WTC11 (cell line): ENCODE results near the gene MALSU1. TPM values are rescaled to one million over a fixed set of nuclear protein-coding genes. Genes with fewer than 3 reads are reported as not detected.

Experiments used
- ATAC-seq: fragments of 200-7000 bp; cut with Tn5 transposase; 2 replicates; pipeline ENCODE4 v1.10.0; 2021; ENCODE audit warnings: mild to moderate bottlenecking, moderate library complexity
- CTCF ChIA-PET: fragments of 300-600 bp; sonication (Branson Sonifier 250); formaldehyde crosslinking; loops from one replicate; lab custom pipeline; 2021; ENCODE audit warnings: antibody characterized with exemption; lab: Charles Lee
- POLR2A ChIA-PET: fragments of 350-600 bp; sonication (Branson Sonifier 250); formaldehyde crosslinking; loops from one replicate; lab custom pipeline; 2021; ENCODE audit warnings: antibody characterized with exemption; lab: Charles Lee
- DNase-seq: peaks from one replicate; pipeline ENCODE4 v3.0.0; 2021; ENCODE audit warnings: low spot score
- H3K27ac Mint-ChIP-seq: 2 replicates; pipeline ENCODE4 v1.8.0; 2021; ENCODE audit warnings: mixed read lengths
- H3K27me3 Mint-ChIP-seq: 2 replicates; pipeline ENCODE4 v1.8.0; 2021; ENCODE audit warnings: low read depth, mild to moderate bottlenecking, moderate library complexity, mixed read lengths
- H3K36me3 Mint-ChIP-seq: 2 replicates; pipeline ENCODE4 v1.8.0; 2021; ENCODE audit warnings: mixed read lengths
- H3K4me1 Mint-ChIP-seq: 2 replicates; pipeline ENCODE4 v1.8.0; 2022; ENCODE audit warnings: mixed read lengths
- H3K4me3 Mint-ChIP-seq: 2 replicates; pipeline ENCODE4 v1.8.0; 2021; ENCODE audit warnings: mild to moderate bottlenecking, moderate library complexity, mixed read lengths
- H3K9me3 Mint-ChIP-seq: 2 replicates; pipeline ENCODE4 v1.8.0; 2021; ENCODE audit warnings: mixed read lengths
- ATF1 ChIP-seq: sonication (generic); formaldehyde crosslinking; IDR thresholded peaks from 2 replicates; pipeline ENCODE4 v1.8.1; 2023; ENCODE audit warnings: mild to moderate bottlenecking, moderate library complexity, missing genetic modification reagents
- CREB1 ChIP-seq: sonication (generic); formaldehyde crosslinking; IDR thresholded peaks from 2 replicates; pipeline ENCODE4 v1.8.0; 2023; ENCODE audit warnings: mild to moderate bottlenecking, missing genetic modification reagents
- E2F4 ChIP-seq: sonication (generic); formaldehyde crosslinking; IDR thresholded peaks from 2 replicates; pipeline ENCODE4 v1.8.1; 2022; ENCODE audit warnings: low read depth, mild to moderate bottlenecking, moderate library complexity, missing genetic modification reagents, borderline replicate concordance
- FOXP1 ChIP-seq: sonication (generic); formaldehyde crosslinking; IDR thresholded peaks from 2 replicates; pipeline ENCODE4 v1.8.0; 2022; ENCODE audit warnings: missing genetic modification reagents, mild to moderate bottlenecking, moderate library complexity, borderline replicate concordance
- IRF2 ChIP-seq: sonication (generic); formaldehyde crosslinking; IDR thresholded peaks from 2 replicates; pipeline ENCODE4 v1.8.0; 2022; ENCODE audit warnings: low read depth, missing genetic modification reagents, borderline replicate concordance
- NR2C2 ChIP-seq: sonication (generic); formaldehyde crosslinking; IDR thresholded peaks from 2 replicates; pipeline ENCODE4 v1.8.0; 2022; ENCODE audit warnings: mild to moderate bottlenecking, missing genetic modification reagents
- RORB ChIP-seq: fragments of 250-450 bp; sonication (Bioruptor Pico); IDR thresholded peaks from 2 replicates; pipeline ENCODE4 v1.9.0; 2021; ENCODE audit warnings: mild to moderate bottlenecking
- SMAD3 ChIP-seq: sonication (generic); formaldehyde crosslinking; IDR thresholded peaks from 2 replicates; pipeline ENCODE4 v1.8.0; 2022; ENCODE audit warnings: missing genetic modification reagents, mild to moderate bottlenecking, borderline replicate concordance
- SMAD4 ChIP-seq: sonication (generic); formaldehyde crosslinking; IDR thresholded peaks from 2 replicates; pipeline ENCODE4 v1.8.0; 2022; ENCODE audit warnings: mild to moderate bottlenecking, missing genetic modification reagents
- SP1 ChIP-seq: sonication (generic); formaldehyde crosslinking; conservative IDR thresholded peaks from 2 replicates; pipeline ENCODE4 v1.8.1; 2022; ENCODE audit warnings: missing genetic modification reagents
- STAT6 ChIP-seq: sonication (generic); formaldehyde crosslinking; conservative IDR thresholded peaks from 2 replicates; pipeline ENCODE4 v1.8.1; 2023; ENCODE audit warnings: mild to moderate bottlenecking, low read depth, missing genetic modification reagents, moderate library complexity
- USF1 ChIP-seq: sonication (generic); formaldehyde crosslinking; IDR thresholded peaks from 2 replicates; pipeline ENCODE4 v1.8.0; 2022; ENCODE audit warnings: mild to moderate bottlenecking, missing genetic modification reagents
- ZNF121 ChIP-seq: sonication (generic); formaldehyde crosslinking; IDR thresholded peaks from 2 replicates; pipeline ENCODE4 v1.8.0; 2023; ENCODE audit warnings: missing genetic modification reagents
- ZNF138 ChIP-seq: sonication (generic); formaldehyde crosslinking; conservative IDR thresholded peaks from 2 replicates; pipeline ENCODE4 v1.8.1; 2022; ENCODE audit warnings: mild to moderate bottlenecking, moderate library complexity, missing genetic modification reagents
- ZNF263 ChIP-seq: sonication (generic); formaldehyde crosslinking; IDR thresholded peaks from 2 replicates; pipeline ENCODE4 v1.8.1; 2022; ENCODE audit warnings: low read depth, mild to moderate bottlenecking, moderate library complexity, missing genetic modification reagents
- ZNF281 ChIP-seq: sonication (generic); formaldehyde crosslinking; IDR thresholded peaks from 2 replicates; pipeline ENCODE4 v1.8.0; 2023; ENCODE audit warnings: mild to moderate bottlenecking, missing genetic modification reagents
- ZNF512 ChIP-seq: sonication (generic); formaldehyde crosslinking; IDR thresholded peaks from 2 replicates; pipeline ENCODE4 v1.8.1; 2022; ENCODE audit warnings: missing genetic modification reagents, borderline replicate concordance
- total RNA-seq: library from RNA; stranded (reverse); gene quantifications from 3 replicates; pipeline ENCODE4 v1.2.3, GENCODE V29; 2021

Gene MALSU1
- total RNA-seq, 1 experiment from 2014 or later = 81.5 TPM

GRCh38 chr7:23357190-23358093 is 58.3 kb downstream of the MALSU1 start:
- Mint-ChIP-seq H3K27ac (peak overlapping the region; percentile 67), H3K9me3 (no peaks in the 10 kb centered on the region), H3K36me3 (peaks cover 8% of the 10 kb centered on the region; the same call in 1 of the 2 replicates), H3K27me3 (no peaks in the 10 kb centered on the region), H3K4me1 (peaks cover 9% of the 10 kb centered on the region), H3K4me3 (no peak overlapping the region)
- peak; percentile 38 for ATAC-seq
- DNase-seq = no peak
- ChIA-PET CTCF (interaction anchor here (0.6 to 1.7 kb wide), 20 partner anchors 8 to 189 kb away, joined by 3 to 10 read pairs (median 4); no protein-coding TSS in a partner anchor), POLR2A (interaction anchor here (1.3 kb wide), 1 partner anchor 112 kb away, joined by 4 read pairs; no protein-coding TSS in a partner anchor)
- no peak for TF ChIP-seq NR2C2 (CRISPR knock-in tag)
- TF ChIP-seq SP1 = no peak
- no peak for TF ChIP-seq RORB (CRISPR knock-in tag)
- TF ChIP-seq CREB1 (CRISPR knock-in tag) = no peak
- no peak for TF ChIP-seq ZNF281 (CRISPR knock-in tag)
- TF ChIP-seq SMAD4 (CRISPR knock-in tag) = no peak
- no peak for TF ChIP-seq E2F4 (CRISPR knock-in tag)
- TF ChIP-seq USF1 (CRISPR knock-in tag) = no peak
- TF ChIP-seq ZNF263 = no peak
- no peak for TF ChIP-seq SMAD3 (CRISPR knock-in tag)
- no peak for TF ChIP-seq STAT6
- TF ChIP-seq IRF2 (CRISPR knock-in tag) = no peak
- TF ChIP-seq ZNF512 (CRISPR knock-in tag) = no peak
- TF ChIP-seq FOXP1 (CRISPR knock-in tag) = no peak
- TF ChIP-seq ZNF121 = no peak
- TF ChIP-seq ZNF138 (CRISPR knock-in tag) = no peak
- no peak for TF ChIP-seq ATF1 (CRISPR knock-in tag)
